ENCODE measurements around the gene PVALEF. TPM values are rescaled to one million over a fixed set of nuclear protein-coding genes. Genes with fewer than 3 reads are reported as not detected.

The PVALEF gene
- total and polyA plus RNA-seq, 2 donors (not counting 3 experiments of a cell fraction or from before 2014, with no cell fraction given), result not detected

DNA sequence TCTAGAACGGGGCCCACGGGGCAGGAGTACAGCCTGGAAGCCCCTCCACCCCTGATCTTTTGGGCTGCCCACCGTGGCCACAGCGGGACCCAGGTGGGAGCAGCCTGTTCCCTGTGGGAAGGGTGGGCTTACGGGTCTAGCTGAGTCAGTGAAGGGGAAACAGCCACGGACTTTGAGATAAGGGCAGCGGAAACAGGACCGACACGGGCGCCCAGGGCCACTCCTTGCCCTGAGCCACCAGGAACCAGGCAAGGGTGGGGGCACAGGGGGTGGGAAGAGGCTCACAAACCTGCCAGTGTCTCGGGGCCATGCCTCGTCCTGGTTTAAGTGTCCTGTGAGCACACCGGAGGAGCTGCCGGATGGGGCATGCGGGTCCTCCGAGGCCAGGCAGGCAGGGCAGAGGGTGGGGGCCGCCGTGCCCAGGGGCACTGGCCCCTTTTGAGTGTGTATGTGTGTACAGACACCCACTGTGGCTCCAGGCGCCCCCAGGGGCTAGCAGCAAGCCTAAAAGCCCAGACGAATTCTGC, 47.6 kb upstream of the PVALEF start:
- Histone ChIP-seq H3K27me3 (ENCODE audit: control insufficient read depth in 2 of 2, insufficient read depth in 2 of 2, low read length in 2 of 2) (peaks cover 6 to 12% of the 10 kb centered on the region in 2 experiments), H3K4me1 (ENCODE audit: control insufficient read depth, extremely low read depth, insufficient read depth, low read length) (peaks cover 7% of the 10 kb centered on the region), H3K36me3 (ENCODE audit: control insufficient read depth in 2 of 2, extremely low read depth in 1 of 2, insufficient read depth in 2 of 2, low read length in 2 of 2) (no peaks in the 10 kb centered on the region), H2AFZ (ENCODE audit: low read depth, low read length) (no peak overlapping the region), H3K4me2 (ENCODE audit: insufficient read depth, low read length) (no peak overlapping the region), H3K27ac (ENCODE audit: insufficient read depth, low read depth, low read length) (no peak overlapping the region), H3K4me3 (replicated peaks in 1 of 3; ENCODE audit: insufficient read depth in 1 of 3, low read depth in 1 of 3, low read length in 3 of 3) (no peak overlapping the region), H3K9me3 (replicated peaks; ENCODE audit: control insufficient read depth, insufficient read depth, low read length) (no peaks in the 10 kb centered on the region), H3K79me2 (ENCODE audit: control insufficient read depth, insufficient read depth, low read length) (no peaks in the 10 kb centered on the region), H3K9ac (replicated peaks; ENCODE audit: extremely low read depth, insufficient read depth, low read length) (no peak overlapping the region), H4K20me1 (replicated peaks; ENCODE audit: control insufficient read depth, extremely low read depth, insufficient read depth, low read length) (no peaks in the 10 kb centered on the region), H3K9me1 (replicated peaks; ENCODE audit: control insufficient read depth, extremely low read depth, insufficient read depth, low read length) (no peaks in the 10 kb centered on the region)
- ChIA-PET CTCF (interaction anchor here (1.1 kb wide), 1 partner anchor 25 kb away, joined by 4 read pairs; no protein-coding TSS in a partner anchor), POLR2A (no interaction called here)
- no TSS peak for BruUV-seq (replicated peaks)
- TF ChIP-seq MYC (IDR thresholded peaks at IDR 0.05; ENCODE audit: low read depth, low read length) (no peak), JUN (IDR thresholded peaks at IDR 0.05; ENCODE audit: borderline replicate concordance, insufficient read depth, insufficient read length, low read depth) (no peak), FOS (IDR thresholded peaks at IDR 0.05; ENCODE audit: borderline replicate concordance, insufficient read depth, low read length) (no peak), GATA2 (IDR thresholded peaks at IDR 0.05; ENCODE audit: insufficient read depth, insufficient read length, low read depth, low read length) (no peak), EZH2 (IDR thresholded peaks at IDR 0.05; ENCODE audit: borderline replicate concordance, low read depth, low read length, severe bottlenecking) (no peak), POLR2A (IDR thresholded peaks at IDR 0.05; ENCODE audit: low read depth, low read length) (no peak)
- TF ChIP-seq, protein P1, sequence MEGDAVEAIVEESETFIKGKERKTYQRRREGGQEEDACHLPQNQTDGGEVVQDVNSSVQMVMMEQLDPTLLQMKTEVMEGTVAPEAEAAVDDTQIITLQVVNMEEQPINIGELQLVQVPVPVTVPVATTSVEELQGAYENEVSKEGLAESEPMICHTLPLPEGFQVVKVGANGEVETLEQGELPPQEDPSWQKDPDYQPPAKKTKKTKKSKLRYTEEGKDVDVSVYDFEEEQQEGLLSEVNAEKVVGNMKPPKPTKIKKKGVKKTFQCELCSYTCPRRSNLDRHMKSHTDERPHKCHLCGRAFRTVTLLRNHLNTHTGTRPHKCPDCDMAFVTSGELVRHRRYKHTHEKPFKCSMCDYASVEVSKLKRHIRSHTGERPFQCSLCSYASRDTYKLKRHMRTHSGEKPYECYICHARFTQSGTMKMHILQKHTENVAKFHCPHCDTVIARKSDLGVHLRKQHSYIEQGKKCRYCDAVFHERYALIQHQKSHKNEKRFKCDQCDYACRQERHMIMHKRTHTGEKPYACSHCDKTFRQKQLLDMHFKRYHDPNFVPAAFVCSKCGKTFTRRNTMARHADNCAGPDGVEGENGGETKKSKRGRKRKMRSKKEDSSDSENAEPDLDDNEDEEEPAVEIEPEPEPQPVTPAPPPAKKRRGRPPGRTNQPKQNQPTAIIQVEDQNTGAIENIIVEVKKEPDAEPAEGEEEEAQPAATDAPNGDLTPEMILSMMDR (IDR thresholded peaks at IDR 0.05; ENCODE audit: extremely low read depth in 1 of 2, insufficient read depth in 1 of 2, low read depth in 1 of 2, low read length in 2 of 2), result no peak
- TF ChIP-seq, protein P2, sequence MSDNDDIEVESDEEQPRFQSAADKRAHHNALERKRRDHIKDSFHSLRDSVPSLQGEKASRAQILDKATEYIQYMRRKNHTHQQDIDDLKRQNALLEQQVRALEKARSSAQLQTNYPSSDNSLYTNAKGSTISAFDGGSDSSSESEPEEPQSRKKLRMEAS (IDR thresholded peaks at IDR 0.05; ENCODE audit: insufficient read depth, insufficient read length), result no peak
- intact Hi-C loops (cut with micrococcal nuclease) (no loop called here), dilution Hi-C loops (cut with MboI; ENCODE audit: extremely low pct_ligation_motif_present, low sequenced_read_pairs) (no loop called here)
- DNase-seq (ENCODE audit: low read depth, low spot score) (no peak), FAIRE-seq (no peak)
